H1 (cell line): ENCODE measurements around the gene PLD3. TPM values are rescaled to one million over a fixed set of nuclear protein-coding genes. Genes with fewer than 3 reads are reported as not detected.
A peak's percentile ranks its signal among the peaks of the same experiment; 100 is the strongest.

Experiments
- CTCF ChIA-PET: fragments of 300-600 bp; sonication (Branson Sonifier 250); formaldehyde crosslinking; loops from one replicate; lab custom pipeline; 2021; ENCODE audit not compliant: partially characterized antibody; lab: Charles Lee
- POLR2A ChIA-PET: fragments of 300-600 bp; sonication (Branson Sonifier 250); formaldehyde crosslinking; loops from one replicate; lab custom pipeline; 2021; ENCODE audit warnings: inconsistent platforms; ENCODE audit not compliant: partially characterized antibody; lab: Charles Lee
- DNase-seq, 2 experiments: peaks; one replicate each; pipeline versions ENCODE4 v3.0.0 to v3.0.0-alpha.2; 2010 to 2022; ENCODE audit warnings: low spot score in 2 of 2, low read depth in 1 of 2, mixed read lengths in 1 of 2
- FAIRE-seq: peaks from 2 replicates; lab custom pipeline; 2011; peaks lifted over from hg19 to GRCh38; lab: Jason Lieb, UNC
- H2AFZ ChIP-seq: 2 replicates; pipeline ENCODE4 v1.8.1; 2012; ENCODE audit warnings: low read length, inconsistent platforms
- H2AK5ac ChIP-seq: 2 replicates; pipeline ENCODE4 v1.6.1; 2013; ENCODE audit warnings: low read depth, low read length
- H2BK120ac ChIP-seq: replicated peaks from 2 replicates; pipeline ENCODE3; 2013; ENCODE audit warnings: low read depth, low read length, inconsistent platforms
- H2BK12ac ChIP-seq: 2 replicates; pipeline ENCODE4 v1.6.1; 2013; ENCODE audit warnings: low read depth, low read length
- H2BK15ac ChIP-seq: 2 replicates; pipeline ENCODE4 v1.6.1; 2013; ENCODE audit warnings: low read length
- H2BK20ac ChIP-seq: 2 replicates; pipeline ENCODE4 v1.6.1; 2013; ENCODE audit warnings: low read length
- H2BK5ac ChIP-seq: 2 replicates; pipeline ENCODE4 v1.6.1; 2013; ENCODE audit warnings: low read depth, low read length
- H3K14ac ChIP-seq: 2 replicates; pipeline ENCODE4 v1.6.1; 2013; ENCODE audit warnings: inconsistent platforms; ENCODE audit not compliant: insufficient read length
- H3K18ac ChIP-seq: 2 replicates; pipeline ENCODE4 v1.6.1; 2013; ENCODE audit warnings: low read length; ENCODE audit errors: extremely low read depth
- H3K23ac ChIP-seq: 2 replicates; pipeline ENCODE4 v1.6.1; 2013; ENCODE audit warnings: inconsistent platforms; ENCODE audit not compliant: insufficient read length
- H3K23me2 ChIP-seq: 2 replicates; pipeline ENCODE4 v1.6.1; 2013; ENCODE audit warnings: low read depth, low read length
- H3K27ac ChIP-seq: 2 replicates; pipeline ENCODE4 v1.6.1; 2011; ENCODE audit warnings: low read depth, low read length, inconsistent platforms
- H3K27me3 ChIP-seq, 4 experiments: replicated peaks in 1 of 4; 1 replicate in 1 of 4; 2 replicates in 3 of 4; pipeline versions ENCODE4 v1.6.1 to v1.8.1; 2011 to 2013; ENCODE audit warnings: low read length in 3 of 4, mild to moderate bottlenecking in 3 of 4, inconsistent platforms in 2 of 4, mixed read lengths in 2 of 4, moderate library complexity in 1 of 4; ENCODE audit not compliant: control insufficient read depth in 3 of 4, insufficient read depth in 3 of 4; ENCODE audit errors: extremely low read depth in 1 of 4
- H3K36me3 ChIP-seq, 4 experiments: 2 replicates each; pipeline versions ENCODE4 v1.6.1 to v1.8.1; 2011 to 2013; ENCODE audit warnings: mild to moderate bottlenecking in 4 of 4, low read length in 3 of 4, moderate library complexity in 2 of 4, control low read depth in 1 of 4, inconsistent platforms in 1 of 4; ENCODE audit not compliant: insufficient read depth in 4 of 4, control insufficient read depth in 2 of 4
- H3K4ac ChIP-seq: replicated peaks from 2 replicates; pipeline ENCODE3; 2013; ENCODE audit warnings: low read length, low read depth, mixed read lengths, inconsistent platforms; ENCODE audit not compliant: insufficient read length
- H3K4me1 ChIP-seq, 4 experiments: replicated peaks in 1 of 4; 1 replicate in 1 of 4; 2 replicates in 3 of 4; pipeline versions ENCODE4 v1.6.1 to v1.8.1; 2011 to 2013; ENCODE audit warnings: low read length in 3 of 4, inconsistent platforms in 2 of 4, mixed read lengths in 1 of 4; ENCODE audit not compliant: insufficient read depth in 4 of 4, control insufficient read depth in 3 of 4
- H3K4me2 ChIP-seq, 2 experiments: 2 replicates each; pipeline versions ENCODE4 v1.6.1 to v1.8.1; 2011 to 2013; ENCODE audit warnings: low read depth in 2 of 2, low read length in 2 of 2, control low read depth in 1 of 2, inconsistent platforms in 1 of 2, mild to moderate bottlenecking in 1 of 2; ENCODE audit not compliant: insufficient read depth in 1 of 2
- H3K4me3 ChIP-seq, 4 experiments: fragments of 200-600, 300-600 bp in 1 of 4; sonication (generic), shearing (Covaris generic), sonication (Bioruptor Twin) in 1 of 4; 2 replicates each; pipeline versions ENCODE4 v1.5.1 to v1.8.1; 2011 to 2016; ENCODE audit warnings: low read length in 4 of 4, low read depth in 3 of 4, control low read depth in 2 of 4, inconsistent platforms in 2 of 4, mild to moderate bottlenecking in 2 of 4, mixed read lengths in 1 of 4, moderate library complexity in 1 of 4; ENCODE audit not compliant: insufficient read depth in 2 of 4; ENCODE audit errors: extremely low read depth in 1 of 4
- H3K56ac ChIP-seq: replicated peaks from 2 replicates; pipeline ENCODE3; 2013; ENCODE audit warnings: low read depth, mild to moderate bottlenecking, mixed read lengths, low read length, inconsistent platforms; ENCODE audit not compliant: insufficient read length
- H3K79me1 ChIP-seq: 2 replicates; pipeline ENCODE4 v1.6.1; 2013; ENCODE audit warnings: low read depth, low read length, control low read depth
- H3K79me2 ChIP-seq, 2 experiments: 2 replicates each; pipeline versions ENCODE4 v1.6.1 to v1.8.1; 2012 to 2013; ENCODE audit warnings: low read length in 2 of 2, mild to moderate bottlenecking in 2 of 2, inconsistent platforms in 1 of 2; ENCODE audit not compliant: insufficient read depth in 2 of 2, control insufficient read depth in 1 of 2
- H3K9ac ChIP-seq, 4 experiments: replicated peaks in 1 of 4; 1 replicate in 1 of 4; 2 replicates in 3 of 4; pipeline versions ENCODE4 v1.6.1 to v1.8.1; 2011 to 2013; ENCODE audit warnings: low read depth in 3 of 4, low read length in 3 of 4, control low read depth in 2 of 4, mild to moderate bottlenecking in 2 of 4, moderate library complexity in 2 of 4, inconsistent platforms in 1 of 4; ENCODE audit errors: extremely low read depth in 1 of 4
- H3K9me3 ChIP-seq, 2 experiments: 2 replicates each; pipeline versions ENCODE4 v1.6.1 to v1.8.1; 2012 to 2013; ENCODE audit warnings: mild to moderate bottlenecking in 2 of 2, moderate library complexity in 2 of 2, control low read depth in 1 of 2, inconsistent platforms in 1 of 2, low read depth in 1 of 2, low read length in 1 of 2, mixed read lengths in 1 of 2; ENCODE audit not compliant: insufficient read depth in 2 of 2
- H4K20me1 ChIP-seq, 2 experiments: replicated peaks in 1 of 2; 2 replicates each; pipeline versions ENCODE3 to v1.8.1; 2011 to 2013; ENCODE audit warnings: inconsistent platforms in 2 of 2, low read length in 2 of 2, mild to moderate bottlenecking in 1 of 2; ENCODE audit not compliant: insufficient read depth in 2 of 2, control insufficient read depth in 1 of 2
- H4K5ac ChIP-seq: 2 replicates; pipeline ENCODE4 v1.6.1; 2013; ENCODE audit warnings: low read length, low read depth, mixed read lengths, inconsistent platforms; ENCODE audit not compliant: insufficient read length
- H4K8ac ChIP-seq: 2 replicates; pipeline ENCODE4 v1.8.0; 2013; ENCODE audit warnings: mild to moderate bottlenecking, moderate library complexity, low read length, inconsistent platforms; ENCODE audit not compliant: insufficient read depth; ENCODE audit errors: extremely low read depth
- H4K91ac ChIP-seq: replicated peaks from 2 replicates; pipeline ENCODE3; 2013; ENCODE audit warnings: low read length, mixed read lengths, inconsistent platforms; ENCODE audit not compliant: insufficient read length
- CHD2 ChIP-seq: IDR thresholded peaks from 2 replicates; pipeline ENCODE4 v1.6.1; 2012; ENCODE audit warnings: low read length, improper control_type of control experiment
- EZH2 ChIP-seq: fragments of 200-600 bp; sonication (generic); IDR thresholded peaks from 2 replicates; pipeline ENCODE4 v1.7.1; 2012; ENCODE audit warnings: low read depth, mild to moderate bottlenecking, moderate library complexity, low read length, inconsistent platforms; ENCODE audit not compliant: severe bottlenecking
- KDM1A ChIP-seq: fragments of 200-600, 300-600 bp; sonication (generic); IDR thresholded peaks from 2 replicates; pipeline ENCODE4 v1.7.1; 2016; ENCODE audit warnings: mild to moderate bottlenecking, low read length, borderline replicate concordance
- SAP30 ChIP-seq: fragments of 300-600 bp; sonication (generic); IDR thresholded peaks from 2 replicates; pipeline ENCODE4 v1.7.1; 2012; ENCODE audit warnings: low read length, moderate library complexity, mild to moderate bottlenecking, inconsistent platforms; ENCODE audit not compliant: insufficient read depth, insufficient replicate concordance
- YY1 ChIP-seq: IDR thresholded peaks from 2 replicates; pipeline ENCODE4 v1.6.1; 2011; ENCODE audit warnings: low read depth, mild to moderate bottlenecking, low read length
- ZNF274 ChIP-seq: IDR thresholded peaks from 2 replicates; pipeline ENCODE4 v1.7.0; 2012; ENCODE audit warnings: low read length, borderline replicate concordance; ENCODE audit errors: extremely low read depth
- WGBS, 2 experiments: shearing (Covaris generic) in 1 of 2; methylation state at CpG; one replicate each; pipeline versions ENCODE4 v1.1.6 to v1.1.7; 2013 to 2015; ENCODE audit warnings: low lambda C conversion rate in 2 of 2, mixed read lengths in 2 of 2, inconsistent platforms in 1 of 2, low coverage in 1 of 2, missing lambda C conversion rate in 1 of 2; ENCODE audit not compliant: insufficient replicate concordance in 2 of 2, insufficient coverage in 1 of 2, insufficient read length in 1 of 2; ENCODE audit errors: extremely low coverage in 1 of 2, missing lambda C conversion rate in 1 of 2; 5-methylcytosine and 5-hydroxymethylcytosine counted together
- polyA plus RNA-seq, 7 experiments: library from polyadenylated mRNA; depleted of rRNA in 3 of 7; stranded (reverse) in 5 of 7; unstranded in 2 of 7; fragments of >200 nt in 5 of 7; fragments of 200-250 nt in 2 of 7; gene quantifications; 1 replicate in 5 of 7; 2 replicates in 1 of 7; 4 replicates in 1 of 7; pipeline versions ENCODE4 v1.2.1 to v1.2.3, GENCODE V29; 2011 to 2013; ENCODE audit warnings: missing spikeins in 2 of 7, mixed read lengths in 2 of 7
- total RNA-seq: library from RNA; stranded (reverse); fragmentation: NEBNext Ultra II Directional; extraction: Animal tissue kit (Norgen Biotek cat#: 25700); gene quantifications from 2 replicates; pipeline ENCODE4 v1.2.1, GENCODE V29; 2021

Gene PLD3
- total and polyA plus RNA-seq, 2 of the 8 experiments (the other 6 are each of a cell fraction or from before 2014, with no cell fraction given) = 180 to 543 TPM

DNA sequence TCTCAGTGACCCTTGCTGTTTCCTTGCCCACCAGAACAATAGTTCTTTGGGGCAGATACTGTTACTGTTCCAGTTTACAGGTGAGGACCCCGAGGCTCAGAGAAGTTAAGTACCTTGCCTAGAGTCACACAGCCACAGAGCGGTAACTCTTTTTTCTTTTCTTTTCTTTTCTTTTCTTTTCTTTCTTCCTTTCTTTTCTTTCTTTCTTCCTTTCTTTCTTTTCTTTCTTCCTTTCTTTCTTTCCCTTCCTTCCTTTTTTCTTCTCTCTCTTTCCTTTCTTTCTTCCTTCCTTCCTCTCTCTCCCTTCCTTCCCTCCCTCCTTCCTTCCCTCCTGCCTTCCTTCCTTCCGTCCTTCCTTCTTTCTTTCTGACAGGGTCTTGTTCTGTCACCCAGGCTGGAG lies 69.5 kb downstream of the PLD3 start:
- H3K27me3 ChIP-seq = no peaks in the 10 kb centered on the region; a peak in 1 of 7 replicates
- 90% methylated on average over 3 of the region's 3 CpGs; no CpG with 5 or more reads in 1 of the 2 experiments for WGBS, 2 experiments
- no peak overlapping the region for H3K14ac ChIP-seq
- H4K91ac ChIP-seq = no peak overlapping the region
- no peaks in the 10 kb centered on the region for H4K20me1 ChIP-seq
- H3K9ac ChIP-seq = no peak overlapping the region
- no peak overlapping the region for H2AFZ ChIP-seq
- peaks cover 0 to 2% (median 0%) of the 10 kb centered on the region in 4 experiments; a peak in 2 of 8 replicates for H3K36me3 ChIP-seq
- ChIA-PET CTCF (interaction anchor here (1.4 to 4.4 kb wide), 5 partner anchors 9 to 113 kb away, joined by 3 to 41 read pairs (median 6); partner anchors contain the start of genes BLVRB and SPTBN4), POLR2A (interaction anchor here (0.9 to 3.1 kb wide), 5 partner anchors 10 to 29 kb away, joined by 3 to 14 read pairs (median 7); partner anchors contain the start of gene HIPK4)
- no peaks in the 10 kb centered on the region for H3K9me3 ChIP-seq
- H3K27ac ChIP-seq = no peak overlapping the region
- H2BK12ac ChIP-seq = no peak overlapping the region
- H4K5ac ChIP-seq = no peak overlapping the region
- no peaks in the 10 kb centered on the region for H3K79me1 ChIP-seq
- no peak overlapping the region for H3K4me3 ChIP-seq
- no peak overlapping the region for H4K8ac ChIP-seq
- no peak overlapping the region for H2BK5ac ChIP-seq
- no peak overlapping the region for H2BK120ac ChIP-seq
- no peak overlapping the region for H3K4me2 ChIP-seq
- peaks cover 3% of the 10 kb centered on the region; the same call in 1 of the 2 replicates for H3K23me2 ChIP-seq
- peaks cover 4 to 18% (median 9%) of the 10 kb centered on the region in 4 experiments for H3K4me1 ChIP-seq
- no peak overlapping the region for H3K18ac ChIP-seq
- H3K56ac ChIP-seq = no peak overlapping the region
- H2BK20ac ChIP-seq = no peak overlapping the region
- H2BK15ac ChIP-seq = no peak overlapping the region
- TF ChIP-seq EZH2 (no peak), YY1 (no peak), CHD2 (no peak), SAP30 (no peak), KDM1A (0 out of 2 replicates have a peak, but pooled peaks have one; percentile 30), ZNF274 (no peak)
- no peaks in the 10 kb centered on the region for H3K79me2 ChIP-seq
- no peak overlapping the region for H3K4ac ChIP-seq
- FAIRE-seq (no peak), DNase-seq (no peak)
- H3K23ac ChIP-seq = no peak overlapping the region
- H2AK5ac ChIP-seq = no peak overlapping the region
